ENCODE measurements around the gene CSTPP1.
"Not testable (repeated sequence)": the region's sequence is repeated elsewhere in the genome, so short reads cannot be mapped to it uniquely, and the experiment has no call there.

The CSTPP1 gene

DNA sequence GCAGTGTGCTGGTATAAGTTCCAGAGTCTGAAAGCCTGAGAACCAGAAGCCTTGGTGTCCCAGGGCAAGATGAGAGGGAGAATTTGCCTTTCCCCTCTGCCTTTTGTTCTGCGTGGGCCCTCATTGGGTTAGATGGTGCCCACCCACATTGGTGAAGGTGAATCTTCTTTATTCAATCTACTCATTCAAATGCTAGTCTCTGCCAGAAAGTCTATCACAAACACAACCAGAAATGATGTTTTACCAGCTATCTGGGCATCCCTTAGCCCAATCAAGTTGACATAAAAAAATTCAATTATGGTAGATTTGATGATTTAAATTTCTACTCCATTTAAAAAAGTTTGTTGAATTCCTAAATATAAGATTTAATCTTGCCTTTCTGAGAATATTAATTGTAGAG is 22.2 kb downstream of the CSTPP1 start:
- no peak for DNase-seq

DNA sequence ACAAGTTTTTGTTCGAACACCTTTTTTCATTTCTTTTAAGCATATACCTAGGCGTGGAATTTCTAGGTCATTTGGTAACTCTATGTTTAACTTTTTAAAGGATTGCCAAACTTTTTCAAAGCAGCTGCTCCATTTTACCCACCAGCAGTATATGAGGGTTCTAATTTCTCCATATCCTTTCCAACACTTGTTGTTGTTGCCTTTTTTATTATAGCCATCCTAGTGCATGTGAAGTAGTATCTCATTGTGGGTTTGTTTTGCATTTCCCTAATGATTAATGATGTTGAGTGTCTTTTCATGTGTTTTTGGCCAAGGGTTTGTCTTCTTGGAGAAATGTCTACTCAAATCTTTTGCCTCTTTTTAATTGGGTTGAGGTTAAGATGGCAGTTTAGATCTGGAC is 24.5 kb downstream of the CSTPP1 start:
- no peak for DNase-seq

DNA sequence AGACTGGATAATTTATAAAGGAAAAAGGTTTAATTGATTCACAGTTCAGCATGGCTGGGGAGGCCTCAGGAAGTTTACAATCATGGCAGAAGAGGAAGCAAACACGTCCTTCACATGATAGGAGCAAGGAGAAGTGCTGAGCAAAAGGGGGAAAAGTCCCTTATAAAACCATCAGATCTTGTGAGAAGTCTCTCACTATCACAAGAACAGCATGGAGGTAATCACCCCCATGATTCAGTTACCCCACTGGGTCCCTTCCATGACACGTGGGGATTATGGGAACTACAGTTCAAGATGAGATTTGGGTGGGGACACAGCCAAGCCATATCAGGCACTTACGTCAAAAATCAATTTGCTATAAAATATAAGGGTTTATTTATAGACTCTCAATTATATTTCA is 25.3 kb downstream of the CSTPP1 start:
- DNase-seq: not testable (repeated sequence)

DNA sequence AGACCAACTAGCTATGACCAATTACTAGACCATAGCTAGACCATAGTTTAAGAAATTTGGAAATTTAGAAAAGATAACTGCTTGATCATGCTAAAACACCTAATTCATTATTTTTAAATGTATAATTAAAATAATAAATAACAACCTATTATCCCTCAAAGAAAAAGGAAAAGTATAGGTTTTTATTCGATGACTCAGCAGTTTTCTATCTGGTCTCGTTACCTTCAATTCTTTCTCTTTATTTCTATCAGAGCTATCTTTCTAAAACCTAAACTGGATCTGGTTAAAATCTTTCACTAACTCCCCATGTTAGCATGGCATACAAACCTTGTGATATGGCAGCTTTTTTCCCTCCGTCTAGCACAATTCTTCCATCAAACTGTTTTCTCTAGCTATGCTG is 27.3 kb downstream of the CSTPP1 start:
- no peak for DNase-seq

DNA sequence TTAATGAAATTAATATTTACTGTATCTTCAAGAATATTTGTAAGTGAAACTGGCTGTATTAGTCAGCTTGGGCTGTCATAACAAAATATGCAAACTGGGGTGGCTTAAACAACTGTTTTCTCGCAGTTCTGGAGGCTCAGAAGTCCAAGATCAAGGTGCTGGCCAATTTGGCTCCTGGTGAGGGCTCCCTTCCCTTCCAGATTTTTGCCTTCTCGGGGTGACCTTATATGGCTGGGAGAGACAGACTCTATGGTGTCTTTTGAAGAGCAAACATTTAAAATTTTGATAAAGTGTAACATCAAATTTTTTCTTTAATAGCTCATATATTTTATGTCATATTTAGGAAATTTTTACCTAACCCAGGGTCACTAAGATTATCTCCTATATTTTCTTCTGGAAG is 30.2 kb downstream of the CSTPP1 start:
- DNase-seq: no peak

DNA sequence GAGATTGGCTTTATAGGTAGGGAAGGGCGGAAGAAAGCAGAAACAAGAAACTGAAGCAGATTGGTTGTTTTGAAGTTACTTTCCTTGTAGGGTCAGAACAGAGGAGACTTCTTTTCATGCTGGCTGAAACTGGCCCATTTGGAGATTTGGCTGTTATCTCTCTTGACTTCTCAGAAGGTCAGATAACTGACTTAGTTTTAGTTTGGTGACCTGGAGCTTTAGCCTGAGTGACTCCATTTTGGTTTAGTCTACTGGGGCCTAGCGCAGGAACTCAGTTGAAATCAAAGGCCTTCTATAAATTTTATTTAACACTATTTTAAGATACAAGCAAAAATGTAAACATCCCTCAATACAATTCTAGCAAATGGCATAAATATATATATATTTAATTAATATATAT is 31.4 kb downstream of the CSTPP1 start:
- no peak for DNase-seq

DNA sequence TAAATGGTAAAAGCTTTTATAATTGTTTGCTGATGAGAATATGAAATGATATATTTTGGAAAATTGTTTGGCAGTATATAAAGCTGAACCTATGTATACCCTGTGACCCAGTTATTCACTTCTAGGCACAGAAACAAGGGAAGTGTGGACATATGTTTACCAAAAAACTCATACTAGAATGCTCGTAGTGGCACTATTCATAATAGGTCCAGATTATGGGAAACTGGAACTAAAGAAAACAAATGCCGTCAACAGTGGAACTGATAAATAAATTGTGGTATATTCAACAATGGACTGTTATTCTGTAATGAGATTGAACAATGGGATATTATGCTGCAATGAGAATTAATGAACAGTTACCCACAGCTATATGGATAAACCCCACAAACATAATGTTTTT is 32.8 kb downstream of the CSTPP1 start:
- DNase-seq: no peak

DNA sequence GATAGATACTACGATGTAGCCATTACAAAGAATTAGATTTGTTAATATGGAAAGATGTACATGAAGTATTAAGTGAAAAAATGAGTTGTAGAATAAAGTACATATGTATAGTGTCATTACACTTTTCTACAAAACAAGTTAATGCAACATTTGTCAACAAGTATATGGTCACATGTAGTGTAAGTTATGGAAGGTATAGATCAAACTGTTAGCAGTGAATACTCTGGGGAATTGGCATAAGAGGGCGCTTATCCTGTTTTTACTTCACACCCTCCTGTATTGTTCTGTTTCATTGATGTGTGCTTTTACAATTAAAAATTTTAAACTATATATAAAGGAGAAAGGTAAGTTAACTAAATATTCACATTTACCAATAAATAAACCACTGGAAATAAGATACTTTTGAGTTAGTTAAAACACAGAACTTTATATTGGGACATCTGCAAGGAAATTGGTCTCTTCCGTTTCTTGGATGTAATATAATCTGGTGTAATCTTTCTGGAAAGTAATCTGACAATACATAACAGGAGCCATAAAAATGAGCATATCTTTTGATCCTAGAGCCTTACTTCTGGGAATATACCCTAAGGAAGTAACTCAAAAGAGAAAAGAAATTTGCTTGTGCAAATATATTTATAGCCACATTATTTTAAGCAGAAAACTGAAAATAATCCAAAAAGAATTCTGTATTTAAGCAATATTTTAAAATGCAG is 34.5 kb downstream of the CSTPP1 start:
- no peak for DNase-seq

DNA sequence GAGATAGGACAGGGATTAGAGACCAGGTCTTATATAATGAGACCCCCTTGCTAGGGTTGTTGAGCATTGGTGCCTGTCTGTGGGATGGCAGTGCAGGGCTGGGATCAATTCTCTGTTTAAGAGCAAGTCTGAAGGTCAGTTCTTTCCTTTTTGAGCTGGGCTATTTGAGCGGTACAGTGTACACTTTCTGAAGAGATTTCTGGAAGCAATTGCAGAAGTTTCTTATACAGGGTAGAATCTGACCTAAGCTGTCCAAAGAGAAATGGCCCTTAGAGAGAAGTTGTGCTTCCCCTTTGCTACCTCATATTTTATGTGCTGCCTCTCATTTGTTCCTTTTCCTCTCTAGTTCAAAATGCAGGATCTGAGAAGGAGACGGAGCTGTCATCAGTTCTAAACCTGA is 35.8 kb downstream of the CSTPP1 start:
- DNase-seq: no peak

DNA sequence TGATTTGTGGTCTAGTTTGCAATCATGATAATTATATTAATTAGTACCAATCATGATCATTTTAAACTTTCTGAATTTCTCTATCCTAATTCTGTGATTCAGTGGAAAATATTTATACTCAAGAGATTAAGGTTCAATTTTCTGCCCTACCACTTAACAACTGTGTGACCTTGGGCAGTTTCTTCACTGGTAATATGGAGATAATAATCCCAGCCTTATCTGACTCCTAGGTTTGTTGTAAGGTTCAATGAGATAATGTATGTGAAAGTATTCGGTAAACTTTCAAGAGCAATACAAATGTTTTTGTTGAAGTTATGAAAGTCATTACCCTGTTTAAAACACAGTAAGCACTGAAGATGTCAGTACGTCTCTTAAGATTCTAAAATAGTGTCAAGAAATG is 36.3 kb downstream of the CSTPP1 start:
- no peak for DNase-seq

DNA sequence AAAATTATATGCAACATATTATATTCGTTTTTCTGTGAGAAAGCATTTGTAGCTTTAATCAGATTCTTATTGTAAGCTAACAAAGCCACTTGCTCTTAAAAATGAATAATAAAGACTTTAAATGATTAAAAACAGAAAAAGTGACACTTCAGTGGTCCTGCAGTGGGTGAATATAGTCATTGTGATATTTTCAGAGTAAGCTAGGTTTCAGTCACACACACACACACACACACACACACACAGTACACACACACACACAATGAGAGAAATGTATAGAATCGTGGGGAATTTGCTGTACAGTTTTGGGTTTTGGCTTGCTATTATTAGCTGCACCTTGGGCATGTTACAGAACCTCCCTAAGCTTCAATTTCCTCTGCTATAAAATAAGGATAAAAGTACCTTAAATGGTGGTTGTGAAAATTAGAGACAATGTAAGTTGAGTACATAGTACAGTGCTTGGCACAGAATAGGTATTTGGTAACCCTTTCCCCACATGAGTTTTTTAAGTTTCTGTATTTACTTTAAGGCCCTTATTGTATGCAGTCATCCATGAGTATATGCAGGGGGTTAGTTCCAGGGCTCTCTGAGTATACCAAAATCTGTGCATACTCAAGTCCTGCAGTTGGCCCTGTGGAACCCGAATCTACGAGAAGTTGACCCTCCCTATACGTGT is 39.8 kb downstream of the CSTPP1 start:
- DNase-seq: no peak

DNA sequence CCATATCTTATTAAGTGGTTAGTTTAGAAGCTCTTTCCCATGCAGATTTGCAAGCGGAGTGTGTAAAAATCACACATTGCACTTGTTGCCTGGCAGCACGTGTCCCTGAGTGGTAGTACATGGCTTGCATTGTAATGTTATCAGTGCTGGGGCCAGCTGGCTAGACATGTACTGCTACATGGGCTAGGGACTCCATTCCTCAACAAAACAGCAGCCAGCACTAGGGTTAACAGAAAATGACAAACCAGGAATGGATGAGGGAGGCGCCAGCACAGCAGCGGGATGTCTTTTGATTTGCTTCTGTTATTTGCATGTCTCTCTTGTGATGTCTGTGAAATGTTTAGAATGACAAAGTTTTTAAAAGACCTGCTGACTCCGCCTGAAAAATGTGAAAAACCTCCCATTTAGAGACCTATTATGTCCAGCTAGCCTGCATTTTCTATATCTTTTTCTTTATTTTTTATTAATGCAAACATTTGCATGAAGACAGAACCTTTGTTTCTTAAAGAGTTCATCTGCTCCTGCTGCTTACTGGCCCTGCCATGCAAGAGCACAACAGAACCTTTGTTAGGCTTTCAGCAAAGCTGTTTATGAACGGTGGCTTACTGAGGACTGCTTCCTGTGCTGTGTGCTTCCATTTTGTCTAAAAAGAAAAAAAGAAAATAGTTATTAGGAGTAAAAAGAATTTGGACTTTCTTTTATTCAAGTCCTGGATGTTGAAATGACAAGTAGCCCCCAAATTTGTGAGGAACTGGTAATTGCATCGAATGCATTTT is 40.7 kb downstream of the CSTPP1 start:
- no peak for DNase-seq

DNA sequence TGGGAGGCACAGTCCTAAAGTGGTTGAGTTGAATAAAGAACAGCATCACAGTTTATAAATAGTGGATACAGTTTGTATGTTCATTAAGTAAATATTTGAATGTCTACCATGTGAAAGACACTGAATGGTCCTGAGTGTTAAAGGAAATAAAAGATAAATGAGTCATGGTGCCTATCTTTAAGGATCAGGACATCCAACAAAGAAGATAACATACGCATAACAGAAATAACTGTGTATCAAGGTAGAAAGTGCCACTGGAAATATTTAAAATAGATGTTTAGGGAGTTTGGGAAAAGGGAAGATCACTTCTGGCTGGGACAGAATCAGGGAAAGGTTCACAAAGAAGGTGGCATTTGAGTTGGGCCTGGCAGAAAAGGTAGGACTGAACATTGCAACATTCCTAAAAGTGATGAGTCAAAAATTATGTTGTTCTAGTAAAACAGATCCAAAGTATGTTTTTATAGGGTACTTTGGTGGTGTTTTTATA is 41.5 kb downstream of the CSTPP1 start:
- no peak for DNase-seq

DNA sequence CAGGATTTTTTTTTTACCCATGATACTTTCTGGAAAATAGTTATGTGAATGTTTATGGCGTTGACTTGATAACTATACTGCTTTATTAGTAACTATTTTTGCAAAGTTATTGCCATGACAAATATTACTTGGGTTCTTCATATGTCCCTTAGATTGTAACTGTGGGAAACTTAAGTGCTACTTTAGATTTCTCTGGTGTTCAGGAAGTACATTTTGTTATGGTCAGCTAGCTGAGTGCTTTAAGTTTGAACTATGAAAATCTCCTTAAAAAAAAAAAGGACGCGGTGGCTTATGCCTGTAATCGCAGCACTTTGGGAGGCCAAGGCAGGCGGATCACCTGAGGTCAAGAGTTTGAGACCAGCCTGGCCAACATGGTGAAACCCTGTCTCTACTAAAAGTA is 42.8 kb downstream of the CSTPP1 start:
- DNase-seq: no peak

DNA sequence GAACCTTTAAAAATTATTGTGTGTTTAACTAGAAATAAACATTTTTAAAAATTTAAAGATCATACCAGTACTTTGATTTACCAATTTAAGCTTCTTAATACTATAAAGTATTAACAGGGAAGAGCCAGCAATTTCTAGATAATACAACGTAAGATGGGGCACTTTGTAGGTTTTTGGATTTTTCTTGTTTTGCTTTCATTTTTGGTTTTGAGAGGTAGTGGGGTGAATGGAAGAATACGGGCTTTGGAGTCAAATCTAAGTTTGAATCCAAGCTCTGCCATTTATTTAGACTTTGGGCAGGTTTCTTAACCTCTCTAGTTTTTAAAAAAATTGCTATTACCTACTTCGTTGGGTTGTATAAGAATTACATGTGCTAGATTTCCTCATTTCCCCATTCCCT is 44.9 kb downstream of the CSTPP1 start:
- no peak for DNase-seq

DNA sequence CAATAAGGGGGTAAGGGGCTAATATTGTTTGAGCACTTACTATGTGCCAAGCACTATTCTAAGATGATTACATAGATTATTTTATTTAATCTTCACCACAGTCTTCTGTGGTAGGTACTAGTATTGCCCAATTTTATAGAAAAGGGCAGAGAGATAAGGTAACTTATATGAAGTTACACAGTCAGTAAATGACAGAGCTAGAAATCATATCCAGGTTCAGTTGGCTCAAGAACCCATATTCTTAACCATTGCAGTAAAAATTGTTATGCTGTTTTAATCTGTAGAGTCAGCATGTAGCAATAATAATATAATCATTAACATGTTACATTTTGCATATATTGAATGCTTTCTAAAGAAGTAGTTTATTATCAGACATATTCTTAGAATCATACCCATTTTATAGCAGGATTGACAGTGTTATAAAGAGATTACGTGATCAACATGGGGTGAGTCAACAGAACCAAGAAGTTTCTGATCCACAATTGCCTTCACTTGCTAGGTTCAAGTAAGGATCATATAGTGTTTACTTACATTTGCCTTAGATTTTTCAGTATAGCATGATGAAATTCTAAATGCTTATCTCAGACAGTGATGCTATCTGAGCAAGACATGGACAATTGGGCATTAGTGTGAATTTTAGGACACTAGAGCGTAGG is 46.4 kb downstream of the CSTPP1 start:
- DNase-seq: no peak

DNA sequence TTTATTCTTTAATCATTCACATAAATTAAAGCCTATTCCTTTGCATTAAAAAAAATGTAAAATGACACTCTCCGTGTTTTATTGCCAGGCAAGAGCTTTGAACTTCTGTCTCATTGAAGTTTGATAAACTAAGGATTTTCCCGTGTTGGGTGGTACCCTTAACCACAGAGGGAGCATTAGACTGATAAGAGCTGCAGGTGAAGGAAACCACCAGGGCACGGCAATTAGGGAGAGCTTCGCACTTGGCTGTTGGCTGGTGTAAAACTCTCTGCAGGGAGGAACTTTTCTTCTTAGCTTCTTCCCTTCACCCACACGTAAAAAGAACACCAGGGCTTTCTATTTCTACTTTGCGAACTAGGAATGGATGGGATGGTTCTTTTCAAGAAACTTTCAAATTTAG is 47.0 kb downstream of the CSTPP1 start:
- DNase-seq: no peak

DNA sequence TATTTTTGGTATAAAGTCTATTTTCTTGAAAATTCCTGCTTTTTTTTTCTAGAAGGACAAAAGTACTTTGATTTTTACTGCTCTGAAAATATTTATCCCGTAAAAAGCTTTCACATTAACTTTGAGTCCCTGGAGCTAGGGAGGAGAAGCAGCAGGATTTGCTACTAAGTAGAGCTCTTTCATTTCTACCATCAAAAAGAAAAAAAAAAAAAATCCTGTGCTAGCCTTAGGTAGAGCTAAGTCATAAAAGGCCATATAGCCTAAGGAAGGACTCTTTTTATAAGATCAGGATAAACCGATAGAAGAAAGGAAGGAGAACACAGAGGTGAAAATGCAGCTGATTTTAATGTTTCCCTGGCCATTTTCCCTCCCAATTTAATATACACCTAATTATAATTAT is 48.0 kb downstream of the CSTPP1 start:
- no peak for DNase-seq

DNA sequence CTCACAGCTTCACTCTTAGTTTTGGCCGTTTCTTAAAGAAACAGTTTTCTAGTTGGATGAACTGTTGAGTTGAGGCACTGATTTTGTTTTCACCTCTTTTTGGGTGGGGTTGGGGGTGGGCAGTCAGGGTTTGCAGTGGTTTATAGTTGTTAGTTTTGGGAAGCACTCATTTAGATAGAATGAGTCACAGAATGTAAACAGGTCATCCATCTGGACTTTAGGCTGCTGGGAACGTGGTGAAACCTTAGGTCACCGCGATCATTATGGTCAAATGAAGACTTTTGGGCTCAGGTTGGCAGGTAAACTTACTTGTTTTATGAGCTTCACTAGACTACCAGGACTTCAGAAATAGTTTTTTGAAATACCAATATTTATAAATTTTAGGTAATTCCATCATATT is 48.4 kb downstream of the CSTPP1 start:
- DNase-seq: no peak

DNA sequence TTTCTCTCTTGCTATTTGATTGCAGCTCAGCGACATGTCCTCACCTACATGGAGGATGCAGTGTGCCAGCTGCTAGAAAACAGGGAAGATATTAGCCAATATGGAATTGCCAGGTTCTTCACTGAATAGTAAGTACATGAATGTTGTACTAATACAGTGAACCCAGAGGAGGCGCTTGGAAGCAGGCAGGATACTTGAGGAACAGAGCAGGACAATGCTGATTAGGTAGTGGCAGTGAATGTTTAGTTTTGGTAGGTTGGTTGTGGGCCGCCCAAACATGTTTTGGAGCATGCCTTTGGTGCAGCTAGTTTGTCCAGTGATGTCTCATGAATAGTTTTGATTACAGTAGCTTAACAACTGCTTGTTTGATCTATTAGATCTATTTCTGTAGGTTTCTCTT is 50.6 kb downstream of the CSTPP1 start:
- DNase-seq: no peak

DNA sequence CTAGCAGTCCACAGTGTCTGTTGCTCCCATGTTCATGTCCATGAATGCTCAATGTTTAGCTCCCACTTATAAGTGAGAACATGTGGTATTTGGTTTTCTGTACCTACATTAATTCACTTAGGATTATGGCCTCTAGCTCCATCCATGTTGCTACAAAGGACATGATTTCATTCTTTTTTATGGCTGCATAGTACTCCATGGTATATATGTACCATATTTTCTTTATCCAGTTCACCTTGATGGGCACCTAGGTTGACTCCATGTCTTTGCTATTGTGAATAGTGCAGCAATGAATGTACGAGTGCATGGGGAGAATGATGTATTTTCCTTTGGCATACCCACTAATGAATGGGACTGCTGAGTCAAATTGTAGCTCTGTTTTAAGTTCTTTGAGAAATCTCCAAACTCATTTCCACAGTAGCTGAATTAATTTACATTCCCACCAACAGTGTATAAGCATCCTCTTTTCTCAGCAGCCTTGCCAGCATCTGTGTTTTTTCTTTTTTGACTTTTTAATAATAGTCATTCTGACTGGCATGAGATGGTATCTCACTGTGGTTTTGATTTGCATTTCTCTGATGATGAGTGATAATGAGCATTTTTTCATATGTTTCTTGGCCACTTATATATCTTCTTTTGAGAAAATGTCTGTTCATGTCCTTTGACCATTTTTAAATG is 53.4 kb downstream of the CSTPP1 start:
- not testable (repeated sequence) for DNase-seq

DNA sequence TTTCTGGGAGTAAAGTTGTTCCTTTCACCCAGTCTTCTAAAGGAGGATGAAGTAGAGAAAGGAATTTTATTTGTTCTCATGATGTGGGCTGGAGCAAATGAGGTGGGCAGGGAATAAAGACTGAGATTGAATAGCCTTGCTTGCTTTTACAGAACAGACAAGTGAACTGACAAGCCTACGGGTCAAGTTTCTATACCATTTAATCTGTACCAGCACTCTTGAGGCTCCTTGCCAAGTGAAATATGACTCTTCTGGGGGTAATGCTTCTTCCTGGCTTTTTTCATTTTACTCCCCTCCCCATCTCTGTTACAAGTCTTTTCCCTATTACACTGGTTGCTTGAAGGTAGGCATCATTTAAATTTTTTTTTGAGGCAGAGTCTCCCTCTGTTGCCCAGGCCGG is 54.8 kb downstream of the CSTPP1 start:
- no peak for DNase-seq

DNA sequence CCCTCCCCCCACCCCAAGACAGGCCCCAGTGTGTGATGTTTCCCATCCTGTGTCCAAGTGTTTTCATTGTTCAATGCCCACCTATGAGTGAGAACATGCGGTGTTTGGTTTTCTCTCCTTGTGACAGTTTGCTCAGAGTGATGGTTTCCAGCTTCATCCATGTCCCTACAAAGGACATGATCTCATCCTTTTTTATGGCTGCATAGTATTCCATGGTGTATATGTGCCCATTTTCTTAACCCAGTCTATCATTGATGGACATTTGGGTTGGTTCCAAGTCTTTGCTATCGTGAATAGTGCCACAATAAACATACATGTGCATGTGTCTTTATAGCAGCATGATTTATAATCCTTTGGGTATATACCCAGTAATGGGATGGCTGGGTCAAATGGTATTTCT is 55.8 kb downstream of the CSTPP1 start:
- not testable (repeated sequence) for DNase-seq
